GM23338 (cell line): ENCODE data around the gene NAALADL2. TPM values are rescaled to one million over a fixed set of nuclear protein-coding genes. Genes with fewer than 3 reads are reported as not detected.

ENCODE experiments used
- ATAC-seq: fragments of 200-7000 bp; cut with Tn5 transposase; 3 replicates; pipeline ENCODE4 v1.9.1; 2020
- DNase-seq: peaks from one replicate; pipeline ENCODE4 v3.0.0-alpha.2; 2015; ENCODE audit warnings: low spot score
- H2AFZ ChIP-seq: fragments of 200-600 bp; sonication (generic); 2 replicates; pipeline ENCODE4 v1.8.0; 2016; ENCODE audit warnings: antibody characterized with exemption, mild to moderate bottlenecking, moderate library complexity
- H3F3A ChIP-seq: fragments of 200-600 bp; sonication (generic); replicated peaks from 2 replicates; pipeline ENCODE4 v1.8.0; 2017; ENCODE audit warnings: antibody characterized with exemption, mixed run types, low read depth
- H3K27ac ChIP-seq: fragments of 200-600 bp; sonication (generic); 2 replicates; pipeline ENCODE4 v1.6.1; 2016; ENCODE audit warnings: low read depth
- H3K27me3 ChIP-seq: fragments of 200-600 bp; sonication (generic); 2 replicates; pipeline ENCODE4 v1.8.0; 2016; ENCODE audit warnings: mild to moderate bottlenecking, mixed run types, moderate library complexity; ENCODE audit not compliant: insufficient read depth
- H3K36me3 ChIP-seq: fragments of 200-600 bp; sonication (generic); 2 replicates; pipeline ENCODE4 v1.8.0; 2016; ENCODE audit warnings: mild to moderate bottlenecking; ENCODE audit not compliant: insufficient read depth
- H3K4me1 ChIP-seq: fragments of 200-600 bp; sonication (generic); 2 replicates; pipeline ENCODE4 v1.8.0; 2016; ENCODE audit warnings: mild to moderate bottlenecking, moderate library complexity; ENCODE audit not compliant: insufficient read depth
- H3K4me2 ChIP-seq: fragments of 200-600 bp; sonication (generic); 2 replicates; pipeline ENCODE4 v1.7.1; 2017; ENCODE audit warnings: mixed run types
- H3K4me3 ChIP-seq: fragments of 200-600 bp; sonication (generic); 2 replicates; pipeline ENCODE4 v1.6.1; 2016; ENCODE audit warnings: mixed run types
- H3K79me2 ChIP-seq: fragments of 200-600 bp; sonication (generic); replicated peaks from 2 replicates; pipeline ENCODE4 v1.8.0; 2017; ENCODE audit warnings: mild to moderate bottlenecking; ENCODE audit not compliant: insufficient read depth
- H3K9me2 ChIP-seq: fragments of 200-600 bp; sonication (generic); 2 replicates; pipeline ENCODE4 v1.8.0; 2017; ENCODE audit not compliant: insufficient read depth
- H4K20me1 ChIP-seq: fragments of 200-600 bp; sonication (generic); replicated peaks from 2 replicates; pipeline ENCODE4 v1.8.0; 2017; ENCODE audit warnings: mild to moderate bottlenecking; ENCODE audit not compliant: insufficient read depth
- H3K27ac Mint-ChIP-seq: 2 replicates; pipeline ENCODE4 v1.8.0; 2020; ENCODE audit warnings: inconsistent platforms, mild to moderate bottlenecking, moderate library complexity, mixed read lengths
- H3K27me3 Mint-ChIP-seq: 3 replicates; pipeline ENCODE4 v1.8.0; 2022; ENCODE audit warnings: low read depth, mild to moderate bottlenecking, moderate library complexity, mixed read lengths, inconsistent platforms; ENCODE audit not compliant: insufficient read depth, poor library complexity
- H3K36me3 Mint-ChIP-seq: 3 replicates; pipeline ENCODE4 v1.8.0; 2021; ENCODE audit warnings: low read depth, mild to moderate bottlenecking, inconsistent platforms, moderate library complexity, mixed read lengths
- H3K4me1 Mint-ChIP-seq: 3 replicates; pipeline ENCODE4 v1.8.0; 2020; ENCODE audit warnings: mild to moderate bottlenecking, inconsistent platforms, mixed read lengths
- H3K4me3 Mint-ChIP-seq: 3 replicates; pipeline ENCODE4 v1.8.0; 2021; ENCODE audit warnings: moderate library complexity, mild to moderate bottlenecking, inconsistent platforms, mixed read lengths
- H3K9me3 Mint-ChIP-seq: 3 replicates; pipeline ENCODE4 v1.8.0; 2020; ENCODE audit warnings: moderate library complexity, mild to moderate bottlenecking, inconsistent platforms, mixed read lengths
- CREB1 ChIP-seq: fragments of 250-450 bp; sonication (Bioruptor Pico); IDR thresholded peaks from 2 replicates; pipeline ENCODE4 v1.5.0; 2020; ENCODE audit warnings: low read depth, mild to moderate bottlenecking, moderate library complexity
- ETS1 ChIP-seq: IDR thresholded peaks from 2 replicates; pipeline ENCODE4 v1.6.1; 2016; ENCODE audit warnings: antibody characterized with exemption
- EZH2 ChIP-seq: fragments of 200-600 bp; sonication (generic); IDR thresholded peaks from one replicate; pipeline ENCODE4 v1.8.0; 2017; ENCODE audit warnings: antibody characterized with exemption, mild to moderate bottlenecking, low read depth; ENCODE audit not compliant: unreplicated experiment
- EZH2phosphoT487 ChIP-seq: fragments of 200-600 bp; sonication (generic); IDR thresholded peaks from one replicate; pipeline ENCODE4 v1.8.1; 2018; ENCODE audit warnings: antibody characterized with exemption; ENCODE audit not compliant: unreplicated experiment
- JUNB ChIP-seq: IDR thresholded peaks from one replicate; pipeline ENCODE4 v1.6.1; 2016; ENCODE audit warnings: antibody characterized with exemption; ENCODE audit not compliant: unreplicated experiment
- NANOG ChIP-seq: IDR thresholded peaks from 2 replicates; pipeline ENCODE4 v1.6.1; 2016; ENCODE audit warnings: antibody characterized with exemption, borderline replicate concordance
- POLR2AphosphoS5 ChIP-seq: IDR thresholded peaks from 2 replicates; pipeline ENCODE4 v1.6.1; 2016; ENCODE audit warnings: antibody characterized with exemption, low read depth
- STAT1 ChIP-seq: IDR thresholded peaks from one replicate; pipeline ENCODE4 v1.6.1; 2016; ENCODE audit warnings: antibody characterized with exemption; ENCODE audit not compliant: unreplicated experiment
- ZNF331 ChIP-seq: fragments of 250-450 bp; sonication (Bioruptor Pico); IDR thresholded peaks from 2 replicates; pipeline ENCODE4 v1.5.0; 2020; ENCODE audit warnings: low read depth, mild to moderate bottlenecking, moderate library complexity
- polyA plus RNA-seq: library from polyadenylated mRNA; unstranded; fragments of >200 nt; fragmentation: Nextera tagmentation; extraction: Ambion mirVana; gene quantifications from 2 replicates; pipeline ENCODE4 v1.2.1, GENCODE V29; 2016
- total RNA-seq: library from RNA; depleted of rRNA; stranded (reverse); fragments of >200 nt; shearing (Covaris generic); gene quantifications from 2 replicates; pipeline ENCODE4 v1.2.3, GENCODE V29; 2014
- TF ChIP-seq, protein P1 (sequence below), 2 experiments: fragments of 200-600 bp in 1 of 2; sonication (generic) in 1 of 2; conservative IDR thresholded peaks; 2 replicates each; pipeline versions ENCODE4 v1.5.1 to v1.6.1; 2016 to 2017; ENCODE audit warnings: antibody characterized with exemption in 2 of 2, low read depth in 2 of 2, mild to moderate bottlenecking in 2 of 2, moderate library complexity in 1 of 2
- TF ChIP-seq, protein P2 (sequence below): IDR thresholded peaks from one replicate; pipeline ENCODE4 v1.6.1; 2018; ENCODE audit warnings: antibody characterized with exemption; ENCODE audit not compliant: unreplicated experiment
- TF ChIP-seq, protein P3 (sequence below): fragments of 250-450 bp; sonication (Bioruptor Pico); IDR thresholded peaks from 2 replicates; pipeline ENCODE4 v1.5.0; 2020; ENCODE audit warnings: mild to moderate bottlenecking, moderate library complexity

The NAALADL2 gene
- total and polyA plus RNA-seq, 2 experiments from 2014 or later, result 1.6 to 2.6 TPM

DNA sequence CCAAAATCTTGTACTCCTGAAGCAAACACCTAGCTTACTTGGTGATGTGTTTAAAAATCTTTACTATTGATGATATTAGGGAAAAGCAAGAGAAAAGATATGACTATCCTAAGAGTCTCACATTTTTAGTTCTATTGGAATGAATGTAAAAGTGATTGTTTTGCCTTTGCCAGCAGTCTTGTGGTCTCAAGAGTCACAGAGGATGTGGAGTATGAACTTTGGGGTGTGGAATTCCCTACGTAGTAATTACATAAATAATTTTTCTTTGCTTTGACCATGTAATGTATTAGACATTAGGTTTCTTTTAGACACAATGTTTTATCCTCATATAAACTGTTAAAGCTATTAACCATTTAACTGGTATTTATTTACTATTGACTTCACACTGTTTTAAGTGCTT is 387.6 kb downstream of the NAALADL2 start:
- Mint-ChIP-seq H3K9me3 (no peaks in the 10 kb centered on the region), H3K27me3 (peaks cover 1% of the 10 kb centered on the region), H3K27ac (no peak overlapping the region), H3K4me1 (no peaks in the 10 kb centered on the region), H3K4me3 (no peak overlapping the region), H3K36me3 (no peaks in the 10 kb centered on the region)
- TF ChIP-seq EZH2phosphoT487 (no peak), NANOG (no peak), CREB1 (CRISPR knock-in tag) (no peak), POLR2AphosphoS5 (no peak), ETS1 (no peak), ZNF331 (CRISPR knock-in tag) (no peak), EZH2 (no peak), JUNB (no peak), STAT1 (no peak)
- TF ChIP-seq, protein P1, sequence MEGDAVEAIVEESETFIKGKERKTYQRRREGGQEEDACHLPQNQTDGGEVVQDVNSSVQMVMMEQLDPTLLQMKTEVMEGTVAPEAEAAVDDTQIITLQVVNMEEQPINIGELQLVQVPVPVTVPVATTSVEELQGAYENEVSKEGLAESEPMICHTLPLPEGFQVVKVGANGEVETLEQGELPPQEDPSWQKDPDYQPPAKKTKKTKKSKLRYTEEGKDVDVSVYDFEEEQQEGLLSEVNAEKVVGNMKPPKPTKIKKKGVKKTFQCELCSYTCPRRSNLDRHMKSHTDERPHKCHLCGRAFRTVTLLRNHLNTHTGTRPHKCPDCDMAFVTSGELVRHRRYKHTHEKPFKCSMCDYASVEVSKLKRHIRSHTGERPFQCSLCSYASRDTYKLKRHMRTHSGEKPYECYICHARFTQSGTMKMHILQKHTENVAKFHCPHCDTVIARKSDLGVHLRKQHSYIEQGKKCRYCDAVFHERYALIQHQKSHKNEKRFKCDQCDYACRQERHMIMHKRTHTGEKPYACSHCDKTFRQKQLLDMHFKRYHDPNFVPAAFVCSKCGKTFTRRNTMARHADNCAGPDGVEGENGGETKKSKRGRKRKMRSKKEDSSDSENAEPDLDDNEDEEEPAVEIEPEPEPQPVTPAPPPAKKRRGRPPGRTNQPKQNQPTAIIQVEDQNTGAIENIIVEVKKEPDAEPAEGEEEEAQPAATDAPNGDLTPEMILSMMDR (conservative IDR thresholded peaks at IDR 0.05; ENCODE audit: low read depth in 2 of 2), result no peak
- TF ChIP-seq, protein P2, sequence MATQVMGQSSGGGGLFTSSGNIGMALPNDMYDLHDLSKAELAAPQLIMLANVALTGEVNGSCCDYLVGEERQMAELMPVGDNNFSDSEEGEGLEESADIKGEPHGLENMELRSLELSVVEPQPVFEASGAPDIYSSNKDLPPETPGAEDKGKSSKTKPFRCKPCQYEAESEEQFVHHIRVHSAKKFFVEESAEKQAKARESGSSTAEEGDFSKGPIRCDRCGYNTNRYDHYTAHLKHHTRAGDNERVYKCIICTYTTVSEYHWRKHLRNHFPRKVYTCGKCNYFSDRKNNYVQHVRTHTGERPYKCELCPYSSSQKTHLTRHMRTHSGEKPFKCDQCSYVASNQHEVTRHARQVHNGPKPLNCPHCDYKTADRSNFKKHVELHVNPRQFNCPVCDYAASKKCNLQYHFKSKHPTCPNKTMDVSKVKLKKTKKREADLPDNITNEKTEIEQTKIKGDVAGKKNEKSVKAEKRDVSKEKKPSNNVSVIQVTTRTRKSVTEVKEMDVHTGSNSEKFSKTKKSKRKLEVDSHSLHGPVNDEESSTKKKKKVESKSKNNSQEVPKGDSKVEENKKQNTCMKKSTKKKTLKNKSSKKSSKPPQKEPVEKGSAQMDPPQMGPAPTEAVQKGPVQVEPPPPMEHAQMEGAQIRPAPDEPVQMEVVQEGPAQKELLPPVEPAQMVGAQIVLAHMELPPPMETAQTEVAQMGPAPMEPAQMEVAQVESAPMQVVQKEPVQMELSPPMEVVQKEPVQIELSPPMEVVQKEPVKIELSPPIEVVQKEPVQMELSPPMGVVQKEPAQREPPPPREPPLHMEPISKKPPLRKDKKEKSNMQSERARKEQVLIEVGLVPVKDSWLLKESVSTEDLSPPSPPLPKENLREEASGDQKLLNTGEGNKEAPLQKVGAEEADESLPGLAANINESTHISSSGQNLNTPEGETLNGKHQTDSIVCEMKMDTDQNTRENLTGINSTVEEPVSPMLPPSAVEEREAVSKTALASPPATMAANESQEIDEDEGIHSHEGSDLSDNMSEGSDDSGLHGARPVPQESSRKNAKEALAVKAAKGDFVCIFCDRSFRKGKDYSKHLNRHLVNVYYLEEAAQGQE, result no peak
- TF ChIP-seq, protein P3, sequence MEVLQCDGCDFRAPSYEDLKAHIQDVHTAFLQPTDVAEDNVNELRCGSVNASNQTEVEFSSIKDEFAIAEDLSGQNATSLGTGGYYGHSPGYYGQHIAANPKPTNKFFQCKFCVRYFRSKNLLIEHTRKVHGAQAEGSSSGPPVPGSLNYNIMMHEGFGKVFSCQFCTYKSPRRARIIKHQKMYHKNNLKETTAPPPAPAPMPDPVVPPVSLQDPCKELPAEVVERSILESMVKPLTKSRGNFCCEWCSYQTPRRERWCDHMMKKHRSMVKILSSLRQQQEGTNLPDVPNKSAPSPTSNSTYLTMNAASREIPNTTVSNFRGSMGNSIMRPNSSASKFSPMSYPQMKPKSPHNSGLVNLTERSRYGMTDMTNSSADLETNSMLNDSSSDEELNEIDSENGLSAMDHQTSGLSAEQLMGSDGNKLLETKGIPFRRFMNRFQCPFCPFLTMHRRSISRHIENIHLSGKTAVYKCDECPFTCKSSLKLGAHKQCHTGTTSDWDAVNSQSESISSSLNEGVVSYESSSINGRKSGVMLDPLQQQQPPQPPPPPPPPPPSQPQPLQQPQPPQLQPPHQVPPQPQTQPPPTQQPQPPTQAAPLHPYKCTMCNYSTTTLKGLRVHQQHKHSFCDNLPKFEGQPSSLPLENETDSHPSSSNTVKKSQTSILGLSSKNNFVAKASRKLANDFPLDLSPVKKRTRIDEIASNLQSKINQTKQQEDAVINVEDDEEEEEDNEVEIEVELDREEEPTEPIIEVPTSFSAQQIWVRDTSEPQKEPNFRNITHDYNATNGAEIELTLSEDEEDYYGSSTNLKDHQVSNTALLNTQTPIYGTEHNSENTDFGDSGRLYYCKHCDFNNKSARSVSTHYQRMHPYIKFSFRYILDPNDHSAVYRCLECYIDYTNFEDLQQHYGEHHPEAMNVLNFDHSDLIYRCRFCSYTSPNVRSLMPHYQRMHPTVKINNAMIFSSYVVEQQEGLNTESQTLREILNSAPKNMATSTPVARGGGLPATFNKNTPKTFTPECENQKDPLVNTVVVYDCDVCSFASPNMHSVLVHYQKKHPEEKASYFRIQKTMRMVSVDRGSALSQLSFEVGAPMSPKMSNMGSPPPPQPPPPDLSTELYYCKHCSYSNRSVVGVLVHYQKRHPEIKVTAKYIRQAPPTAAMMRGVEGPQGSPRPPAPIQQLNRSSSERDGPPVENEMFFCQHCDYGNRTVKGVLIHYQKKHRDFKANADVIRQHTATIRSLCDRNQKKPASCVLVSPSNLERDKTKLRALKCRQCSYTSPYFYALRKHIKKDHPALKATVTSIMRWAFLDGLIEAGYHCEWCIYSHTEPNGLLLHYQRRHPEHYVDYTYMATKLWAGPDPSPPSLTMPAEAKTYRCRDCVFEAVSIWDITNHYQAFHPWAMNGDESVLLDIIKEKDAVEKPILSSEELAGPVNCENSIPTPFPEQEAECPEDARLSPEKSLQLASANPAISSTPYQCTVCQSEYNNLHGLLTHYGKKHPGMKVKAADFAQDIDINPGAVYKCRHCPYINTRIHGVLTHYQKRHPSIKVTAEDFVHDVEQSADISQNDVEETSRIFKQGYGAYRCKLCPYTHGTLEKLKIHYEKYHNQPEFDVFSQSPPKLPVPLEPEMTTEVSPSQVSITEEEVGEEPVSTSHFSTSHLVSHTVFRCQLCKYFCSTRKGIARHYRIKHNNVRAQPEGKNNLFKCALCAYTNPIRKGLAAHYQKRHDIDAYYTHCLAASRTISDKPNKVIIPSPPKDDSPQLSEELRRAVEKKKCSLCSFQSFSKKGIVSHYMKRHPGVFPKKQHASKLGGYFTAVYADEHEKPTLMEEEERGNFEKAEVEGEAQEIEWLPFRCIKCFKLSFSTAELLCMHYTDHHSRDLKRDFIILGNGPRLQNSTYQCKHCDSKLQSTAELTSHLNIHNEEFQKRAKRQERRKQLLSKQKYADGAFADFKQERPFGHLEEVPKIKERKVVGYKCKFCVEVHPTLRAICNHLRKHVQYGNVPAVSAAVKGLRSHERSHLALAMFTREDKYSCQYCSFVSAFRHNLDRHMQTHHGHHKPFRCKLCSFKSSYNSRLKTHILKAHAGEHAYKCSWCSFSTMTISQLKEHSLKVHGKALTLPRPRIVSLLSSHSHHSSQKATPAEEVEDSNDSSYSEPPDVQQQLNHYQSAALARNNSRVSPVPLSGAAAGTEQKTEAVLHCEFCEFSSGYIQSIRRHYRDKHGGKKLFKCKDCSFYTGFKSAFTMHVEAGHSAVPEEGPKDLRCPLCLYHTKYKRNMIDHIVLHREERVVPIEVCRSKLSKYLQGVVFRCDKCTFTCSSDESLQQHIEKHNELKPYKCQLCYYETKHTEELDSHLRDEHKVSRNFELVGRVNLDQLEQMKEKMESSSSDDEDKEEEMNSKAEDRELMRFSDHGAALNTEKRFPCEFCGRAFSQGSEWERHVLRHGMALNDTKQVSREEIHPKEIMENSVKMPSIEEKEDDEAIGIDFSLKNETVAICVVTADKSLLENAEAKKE, result no peak
- Histone ChIP-seq H3K27me3 (no peaks in the 10 kb centered on the region), H4K20me1 (no peaks in the 10 kb centered on the region), H3K27ac (no peak overlapping the region), H3K4me2 (no peak overlapping the region), H3K4me1 (no peaks in the 10 kb centered on the region), H3K36me3 (no peaks in the 10 kb centered on the region), H2AFZ (no peak overlapping the region), H3K9me2 (peaks cover 4% of the 10 kb centered on the region; the same call in 1 of the 2 replicates), H3F3A (no peaks in the 10 kb centered on the region), H3K4me3 (no peak overlapping the region), H3K79me2 (no peaks in the 10 kb centered on the region)
- ATAC-seq (no peak), DNase-seq (no peak)
